ENCODE results near the gene NGFR.

NGFR gene

GRCh38 chr17:49457564-49458535, 37.2 kb upstream of the NGFR start:
- Histone ChIP-seq H3K9me3 (ENCODE audit: control insufficient read depth in 1 of 2, low read length in 2 of 2) (no peaks in the 10 kb centered on the region), H3K4me1 (ENCODE audit: control insufficient read depth in 1 of 2, insufficient read depth in 2 of 2, low read length in 2 of 2) (no peaks in the 10 kb centered on the region), H3K27me3 (ENCODE audit: low read depth, low read length) (peaks cover 6% of the 10 kb centered on the region), H3K4me3 (ENCODE audit: low read depth in 1 of 2, low read length in 2 of 2) (no peak overlapping the region), H3K27ac (ENCODE audit: low read length) (no peak overlapping the region), H3K36me3 (ENCODE audit: control insufficient read depth in 1 of 2, insufficient read depth in 2 of 2, low read length in 2 of 2) (no peaks in the 10 kb centered on the region)

- H3K27ac ChIP-seq (ENCODE audit: low read length) = no peak overlapping the region
- no peaks in the 10 kb centered on the region for H3K4me1 ChIP-seq (ENCODE audit: control insufficient read depth in 1 of 2, insufficient read depth in 2 of 2, low read length in 2 of 2)
- no peaks in the 10 kb centered on the region for H3K36me3 ChIP-seq (ENCODE audit: control insufficient read depth in 1 of 2, insufficient read depth in 2 of 2, low read length in 2 of 2)
- peaks cover 6 to 12% of the 10 kb centered on the region in 2 donors for H3K9me3 ChIP-seq (ENCODE audit: control insufficient read depth in 1 of 2, low read length in 2 of 2)
- no peak overlapping the region for H3K4me3 ChIP-seq (ENCODE audit: low read depth in 1 of 2, low read length in 2 of 2)
- H3K27me3 ChIP-seq (ENCODE audit: low read depth, low read length) = peaks cover 6% of the 10 kb centered on the region
Measured at GRCh38 chr17:49459401-49459984, 35.6 kb upstream of the NGFR start.

- Histone ChIP-seq H3K27ac (ENCODE audit: low read length) (no peak overlapping the region), H3K27me3 (ENCODE audit: low read depth, low read length) (peaks cover 6% of the 10 kb centered on the region)
Measured at GRCh38 chr17:49460401-49460800, 34.7 kb upstream of the NGFR start.

GRCh38 chr17:49461580-49461979, 33.5 kb upstream of the NGFR start:
- Histone ChIP-seq H3K4me3 (ENCODE audit: low read depth in 1 of 2, low read length in 2 of 2) (no peak overlapping the region), H3K4me1 (ENCODE audit: control insufficient read depth in 1 of 2, insufficient read depth in 2 of 2, low read length in 2 of 2) (no peaks in the 10 kb centered on the region), H3K36me3 (ENCODE audit: control insufficient read depth in 1 of 2, insufficient read depth in 2 of 2, low read length in 2 of 2) (no peaks in the 10 kb centered on the region), H3K27ac (ENCODE audit: low read length) (no peak overlapping the region), H3K27me3 (ENCODE audit: low read depth, low read length) (peaks cover 6% of the 10 kb centered on the region), H3K9me3 (ENCODE audit: control insufficient read depth in 1 of 2, low read length in 2 of 2) (peaks cover 7 to 12% of the 10 kb centered on the region in 2 donors)

More at GRCh38 chr17:49460401-49460800, 34.7 kb upstream of the NGFR start:
- no peak overlapping the region for H3K4me3 ChIP-seq (ENCODE audit: low read depth in 1 of 2, low read length in 2 of 2)
- peaks cover 7 to 12% of the 10 kb centered on the region in 2 donors for H3K9me3 ChIP-seq (ENCODE audit: control insufficient read depth in 1 of 2, low read length in 2 of 2)
- no peaks in the 10 kb centered on the region for H3K4me1 ChIP-seq (ENCODE audit: control insufficient read depth in 1 of 2, insufficient read depth in 2 of 2, low read length in 2 of 2)
- no peaks in the 10 kb centered on the region for H3K36me3 ChIP-seq (ENCODE audit: control insufficient read depth in 1 of 2, insufficient read depth in 2 of 2, low read length in 2 of 2)

- H3K4me1 ChIP-seq (ENCODE audit: control insufficient read depth in 1 of 2, insufficient read depth in 2 of 2, low read length in 2 of 2) = no peaks in the 10 kb centered on the region
- no peaks in the 10 kb centered on the region for H3K36me3 ChIP-seq (ENCODE audit: control insufficient read depth in 1 of 2, insufficient read depth in 2 of 2, low read length in 2 of 2)
- no peak overlapping the region for H3K27ac ChIP-seq (ENCODE audit: low read length)
- no peak overlapping the region for H3K4me3 ChIP-seq (ENCODE audit: low read depth in 1 of 2, low read length in 2 of 2)
- H3K9me3 ChIP-seq (ENCODE audit: control insufficient read depth in 1 of 2, low read length in 2 of 2) = peaks cover 7 to 12% of the 10 kb centered on the region in 2 donors
- H3K27me3 ChIP-seq (ENCODE audit: low read depth, low read length) = no peaks in the 10 kb centered on the region
Measured at GRCh38 chr17:49464049-49464448, 31.0 kb upstream of the NGFR start.

GRCh38 chr17:49465331-49465903, 29.7 kb upstream of the NGFR start:
- Histone ChIP-seq H3K27ac (ENCODE audit: low read length) (no peak overlapping the region), H3K4me3 (ENCODE audit: low read depth in 1 of 2, low read length in 2 of 2) (no peak overlapping the region), H3K9me3 (ENCODE audit: control insufficient read depth in 1 of 2, low read length in 2 of 2) (peaks cover 7 to 12% of the 10 kb centered on the region in 2 donors), H3K4me1 (ENCODE audit: control insufficient read depth in 1 of 2, insufficient read depth in 2 of 2, low read length in 2 of 2) (peaks cover 0 to 10% of the 10 kb centered on the region in 2 donors), H3K36me3 (ENCODE audit: control insufficient read depth in 1 of 2, insufficient read depth in 2 of 2, low read length in 2 of 2) (no peaks in the 10 kb centered on the region), H3K27me3 (ENCODE audit: low read depth, low read length) (peaks cover 9% of the 10 kb centered on the region)

- Histone ChIP-seq H3K36me3 (ENCODE audit: control insufficient read depth in 1 of 2, insufficient read depth in 2 of 2, low read length in 2 of 2) (no peaks in the 10 kb centered on the region), H3K27me3 (ENCODE audit: low read depth, low read length) (peaks cover 20% of the 10 kb centered on the region), H3K4me3 (ENCODE audit: low read depth in 1 of 2, low read length in 2 of 2) (no peak overlapping the region), H3K4me1 (ENCODE audit: control insufficient read depth in 1 of 2, insufficient read depth in 2 of 2, low read length in 2 of 2) (peaks cover 0 to 19% of the 10 kb centered on the region in 2 donors), H3K9me3 (ENCODE audit: control insufficient read depth in 1 of 2, low read length in 2 of 2) (peaks cover 7 to 12% of the 10 kb centered on the region in 2 donors), H3K27ac (ENCODE audit: low read length) (no peak overlapping the region)
Measured at GRCh38 chr17:49466436-49466835, 28.7 kb upstream of the NGFR start.

GRCh38 chr17:49467175-49467574, 27.9 kb upstream of the NGFR start:
- H3K27ac ChIP-seq (ENCODE audit: low read length) = no peak overlapping the region
- no peaks in the 10 kb centered on the region for H3K36me3 ChIP-seq (ENCODE audit: control insufficient read depth in 1 of 2, insufficient read depth in 2 of 2, low read length in 2 of 2)
- H3K4me3 ChIP-seq (ENCODE audit: low read depth in 1 of 2, low read length in 2 of 2) = no peak overlapping the region
- peaks cover 22% of the 10 kb centered on the region for H3K27me3 ChIP-seq (ENCODE audit: low read depth, low read length)
- peaks cover 7 to 12% of the 10 kb centered on the region in 2 donors for H3K9me3 ChIP-seq (ENCODE audit: control insufficient read depth in 1 of 2, low read length in 2 of 2)
- H3K4me1 ChIP-seq (ENCODE audit: control insufficient read depth in 1 of 2, insufficient read depth in 2 of 2, low read length in 2 of 2) = peaks cover 0 to 21% of the 10 kb centered on the region in 2 donors

- H3K27ac ChIP-seq (ENCODE audit: low read length) = no peak overlapping the region
- H3K4me3 ChIP-seq (ENCODE audit: low read depth in 1 of 2, low read length in 2 of 2) = no peak overlapping the region
- H3K9me3 ChIP-seq (ENCODE audit: control insufficient read depth in 1 of 2, low read length in 2 of 2) = peaks cover 6 to 7% of the 10 kb centered on the region in 2 donors
- no peaks in the 10 kb centered on the region for H3K36me3 ChIP-seq (ENCODE audit: control insufficient read depth in 1 of 2, insufficient read depth in 2 of 2, low read length in 2 of 2)
- H3K27me3 ChIP-seq (ENCODE audit: low read depth, low read length) = peaks cover 22% of the 10 kb centered on the region
- peaks cover 0 to 21% of the 10 kb centered on the region in 2 donors for H3K4me1 ChIP-seq (ENCODE audit: control insufficient read depth in 1 of 2, insufficient read depth in 2 of 2, low read length in 2 of 2)
Measured at GRCh38 chr17:49468811-49469385, 26.2 kb upstream of the NGFR start.

- no peak overlapping the region for H3K27ac ChIP-seq (ENCODE audit: low read length)
Measured at GRCh38 chr17:49469831-49470810, 25.0 kb upstream of the NGFR start.

More at GRCh38 chr17:49469831-49470810, 25.0 kb upstream of the NGFR start:
- Histone ChIP-seq H3K4me1 (ENCODE audit: control insufficient read depth in 1 of 2, insufficient read depth in 2 of 2, low read length in 2 of 2) (peaks cover 0 to 21% of the 10 kb centered on the region in 2 donors), H3K4me3 (ENCODE audit: low read depth in 1 of 2, low read length in 2 of 2) (peak overlapping the region in 1 of 2 donors; percentile 37), H3K36me3 (ENCODE audit: control insufficient read depth in 1 of 2, insufficient read depth in 2 of 2, low read length in 2 of 2) (no peaks in the 10 kb centered on the region), H3K27me3 (ENCODE audit: low read depth, low read length) (peaks cover 22% of the 10 kb centered on the region), H3K9me3 (ENCODE audit: control insufficient read depth in 1 of 2, low read length in 2 of 2) (no peaks in the 10 kb centered on the region)

Measured in muscle layer of duodenum (tissue), 2 donors.